ENCODE results near the gene FCER2. TPM values are rescaled to one million over a fixed set of nuclear protein-coding genes. Genes with fewer than 3 reads are reported as not detected.

FCER2 gene
- total RNA-seq, 4 donors from 2014 or later = not detected

DNA sequence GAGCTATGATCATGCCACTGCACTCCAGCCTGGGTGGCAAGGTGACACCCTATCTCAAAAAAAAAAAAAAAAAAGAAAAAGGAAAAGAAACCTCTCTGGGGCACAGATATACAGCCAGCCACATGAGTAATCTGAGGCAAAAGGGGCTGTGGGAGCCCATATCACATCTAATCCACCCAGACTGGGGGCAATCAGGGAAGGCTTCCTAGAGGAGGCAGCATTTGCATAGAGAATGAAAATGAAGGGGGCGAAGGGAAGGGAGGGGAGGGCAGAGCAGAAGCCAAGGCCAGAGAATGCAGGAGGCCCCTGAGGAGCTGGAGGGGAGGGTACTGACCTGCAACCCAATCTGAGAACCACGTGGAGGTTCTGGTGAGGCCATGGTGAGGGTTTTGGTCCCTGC is 51.8 kb downstream of the FCER2 start:
- Histone ChIP-seq H3K36me3 (peaks cover 0 to 26% (median 4%) of the 10 kb centered on the region in 3 donors), H3K4me1 (peaks cover 0 to 18% (median 5%) of the 10 kb centered on the region in 3 donors), H3K4me3 (no peak overlapping the region), H3K27me3 (peaks cover 0 to 37% (median 0%) of the 10 kb centered on the region in 4 donors), H3K9me3 (no peaks in the 10 kb centered on the region), H3K27ac (no peak overlapping the region)
- TF ChIP-seq, protein P1, sequence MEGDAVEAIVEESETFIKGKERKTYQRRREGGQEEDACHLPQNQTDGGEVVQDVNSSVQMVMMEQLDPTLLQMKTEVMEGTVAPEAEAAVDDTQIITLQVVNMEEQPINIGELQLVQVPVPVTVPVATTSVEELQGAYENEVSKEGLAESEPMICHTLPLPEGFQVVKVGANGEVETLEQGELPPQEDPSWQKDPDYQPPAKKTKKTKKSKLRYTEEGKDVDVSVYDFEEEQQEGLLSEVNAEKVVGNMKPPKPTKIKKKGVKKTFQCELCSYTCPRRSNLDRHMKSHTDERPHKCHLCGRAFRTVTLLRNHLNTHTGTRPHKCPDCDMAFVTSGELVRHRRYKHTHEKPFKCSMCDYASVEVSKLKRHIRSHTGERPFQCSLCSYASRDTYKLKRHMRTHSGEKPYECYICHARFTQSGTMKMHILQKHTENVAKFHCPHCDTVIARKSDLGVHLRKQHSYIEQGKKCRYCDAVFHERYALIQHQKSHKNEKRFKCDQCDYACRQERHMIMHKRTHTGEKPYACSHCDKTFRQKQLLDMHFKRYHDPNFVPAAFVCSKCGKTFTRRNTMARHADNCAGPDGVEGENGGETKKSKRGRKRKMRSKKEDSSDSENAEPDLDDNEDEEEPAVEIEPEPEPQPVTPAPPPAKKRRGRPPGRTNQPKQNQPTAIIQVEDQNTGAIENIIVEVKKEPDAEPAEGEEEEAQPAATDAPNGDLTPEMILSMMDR (IDR thresholded peaks at IDR 0.05) = no peak
- TF ChIP-seq POLR2A (IDR thresholded peaks at IDR 0.05) = no peak
- 38 to 40% methylated on average over 2 of the region's 2 CpGs for WGBS, 2 donors
- DNase-seq = no peak
- intact Hi-C loops (cut with DNase I) = no loop called here

DNA sequence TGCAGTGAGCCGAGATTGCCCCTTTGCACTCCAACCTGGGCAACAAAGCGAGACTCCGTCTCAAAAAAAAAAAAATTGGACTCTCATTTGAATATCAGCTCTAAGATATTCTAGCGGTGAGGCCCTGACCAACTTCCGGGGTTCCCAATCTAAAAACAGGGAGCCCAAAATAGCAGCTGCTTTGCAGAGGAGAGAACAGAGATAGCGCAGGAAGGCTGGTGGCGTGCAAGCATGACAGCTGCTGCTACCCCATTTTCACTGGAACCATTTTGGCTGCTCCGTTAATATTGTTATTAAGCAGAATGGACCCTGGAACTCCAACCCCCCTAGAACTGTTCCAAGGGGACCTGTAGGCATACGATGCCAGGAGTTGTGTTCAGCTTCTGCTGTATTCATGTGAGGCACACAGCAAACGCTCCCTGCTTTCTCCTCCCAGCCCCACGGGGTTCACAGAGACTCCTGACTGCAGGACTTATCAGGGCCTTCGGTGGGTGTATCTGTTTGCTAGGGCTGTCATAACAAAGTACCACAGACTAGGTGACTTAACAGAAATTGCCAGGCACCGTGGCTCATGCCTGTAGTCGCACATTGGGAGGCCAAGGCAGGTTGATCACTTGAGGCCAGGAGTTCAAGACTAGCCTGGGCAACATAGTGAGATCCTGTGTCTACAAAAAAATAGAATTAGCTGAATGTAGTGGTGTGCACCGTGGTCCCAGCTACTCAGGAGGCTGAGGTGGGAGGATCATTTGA is 53.5 kb downstream of the FCER2 start:
- Histone ChIP-seq H3K4me3 (no peak overlapping the region), H3K27me3 (peaks cover 0 to 50% (median 0%) of the 10 kb centered on the region in 4 donors), H3K36me3 (peaks cover 0 to 36% (median 4%) of the 10 kb centered on the region in 3 donors), H3K9me3 (no peaks in the 10 kb centered on the region), H3K4me1 (peaks cover 0 to 8% (median 5%) of the 10 kb centered on the region in 3 donors), H3K27ac (no peak overlapping the region)
- TF ChIP-seq POLR2A (IDR thresholded peaks at IDR 0.05) = no peak
- TF ChIP-seq, protein P1 (IDR thresholded peaks at IDR 0.05) = no peak
- DNase-seq = no peak
- 84 to 86% methylated on average over 10 to 14 of the region's 15 CpGs for WGBS, 2 donors
- intact Hi-C loops (cut with DNase I) = no loop called here

DNA sequence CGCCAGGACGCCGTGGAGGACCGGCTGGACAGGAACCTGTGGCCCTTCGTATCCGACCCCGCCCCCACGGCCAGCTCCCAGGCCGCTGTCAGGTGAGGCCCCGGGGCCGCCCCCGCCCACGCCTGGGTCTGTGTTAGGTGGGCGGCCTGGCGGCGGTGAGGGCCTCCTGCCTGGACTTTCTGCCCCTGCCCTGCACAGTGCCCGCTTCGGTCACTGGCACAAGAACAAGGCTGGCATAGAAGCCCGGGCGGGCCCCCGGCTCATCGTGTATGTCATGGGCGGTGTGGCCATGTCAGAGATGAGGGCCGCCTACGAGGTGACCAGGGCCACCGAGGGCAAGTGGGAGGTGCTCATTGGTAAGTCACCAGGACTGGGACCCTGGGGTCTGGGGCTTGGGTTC is 54.8 kb downstream of the FCER2 start:
- Histone ChIP-seq H3K36me3 (peaks cover 0 to 44% (median 4%) of the 10 kb centered on the region in 3 donors), H3K9me3 (no peaks in the 10 kb centered on the region), H3K4me3 (no peak overlapping the region), H3K27ac (no peak overlapping the region), H3K27me3 (peaks cover 0 to 58% (median 0%) of the 10 kb centered on the region in 4 donors), H3K4me1 (peaks cover 0 to 3% (median under 1%) of the 10 kb centered on the region in 3 donors)
- no peak for DNase-seq
- intact Hi-C loops (cut with DNase I) = no loop called here
- no CpG with 5 or more reads among the region's 26 CpGs for WGBS, 2 donors
- TF ChIP-seq, protein P1 (IDR thresholded peaks at IDR 0.05) = no peak
- TF ChIP-seq POLR2A (IDR thresholded peaks at IDR 0.05) = no peak

DNA sequence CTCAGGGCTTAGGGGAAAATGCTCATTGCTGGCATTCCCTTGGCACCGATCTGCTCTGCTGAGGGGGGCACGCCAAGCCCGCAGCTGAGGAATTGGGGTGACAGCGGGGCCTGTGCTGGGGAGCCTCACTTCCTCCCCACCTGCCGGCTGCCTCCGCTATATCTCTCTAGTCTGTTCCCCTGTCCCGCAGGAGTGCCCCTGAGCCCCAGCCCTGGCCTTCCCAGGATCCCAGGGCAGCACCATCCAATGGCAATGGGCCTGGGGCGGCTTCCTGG is 55.6 kb downstream of the FCER2 start:
- TF ChIP-seq, protein P1 (IDR thresholded peaks at IDR 0.05) = no peak
- 91 to 100% methylated on average over 2 to 5 of the region's 8 CpGs for WGBS, 2 donors
- Histone ChIP-seq H3K36me3 (peaks cover 0 to 47% (median 4%) of the 10 kb centered on the region in 3 donors), H3K4me1 (no peaks in the 10 kb centered on the region), H3K27ac (no peak overlapping the region), H3K4me3 (no peak overlapping the region), H3K27me3 (peaks cover 0 to 54% (median 0%) of the 10 kb centered on the region in 4 donors), H3K9me3 (no peaks in the 10 kb centered on the region)
- intact Hi-C loops (cut with DNase I) = no loop called here
- DNase-seq = no peak

DNA sequence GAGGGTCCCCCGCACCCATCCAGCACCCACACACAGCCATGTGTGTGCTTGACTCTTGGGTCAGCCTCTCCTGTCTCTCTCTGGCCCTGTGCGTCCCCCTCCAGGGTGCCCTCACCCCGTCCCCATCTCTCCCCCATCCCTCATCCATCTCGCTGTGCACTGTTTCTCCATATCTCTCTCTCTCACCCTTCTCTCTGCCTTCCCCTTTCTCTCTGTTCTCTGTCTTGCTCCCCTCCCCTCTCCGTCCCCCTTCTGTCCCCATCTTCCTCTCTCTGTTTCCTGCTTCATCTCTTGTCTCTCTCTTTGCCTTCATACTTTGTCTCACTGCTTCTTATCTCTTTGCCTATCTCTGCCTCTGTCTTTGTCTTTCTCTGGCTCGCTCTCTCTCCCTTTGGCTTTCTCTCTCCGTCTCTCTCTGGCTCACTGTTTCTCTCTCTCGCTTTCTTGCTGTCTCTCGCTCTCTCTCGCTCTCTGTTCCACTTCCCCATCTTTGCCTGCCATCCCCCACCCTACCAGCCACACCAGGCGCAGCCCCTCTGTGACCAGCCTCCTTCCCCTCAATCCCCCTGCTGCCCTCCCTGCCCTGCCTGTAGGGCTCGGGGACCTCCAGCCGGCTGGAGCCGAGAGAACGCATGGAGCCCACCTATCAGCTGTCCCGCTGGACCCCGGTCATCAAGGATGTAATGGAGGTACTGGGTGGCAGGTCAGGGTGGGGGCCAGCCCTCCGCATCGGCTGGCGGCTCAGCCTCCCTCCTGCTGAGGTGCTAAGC is 56.1 kb downstream of the FCER2 start:
- Histone ChIP-seq H3K4me1 (no peaks in the 10 kb centered on the region), H3K36me3 (peaks cover 0 to 51% (median 4%) of the 10 kb centered on the region in 3 donors), H3K27ac (no peak overlapping the region), H3K4me3 (no peak overlapping the region), H3K27me3 (peaks cover 0 to 49% (median 0%) of the 10 kb centered on the region in 4 donors), H3K9me3 (no peaks in the 10 kb centered on the region)
- no peak for DNase-seq
- intact Hi-C loops (cut with DNase I) = no loop called here
- WGBS, 2 donors = 65 to 75% methylated on average over 11 to 14 of the region's 20 CpGs
- no peak for TF ChIP-seq POLR2A (IDR thresholded peaks at IDR 0.05)
- TF ChIP-seq, protein P1 (IDR thresholded peaks at IDR 0.05) = no peak

Measured in esophagus squamous epithelium (tissue), 5 donors.